Activated CD4-positive, alpha-beta memory T cell treated with anti-CD3 and anti-CD28 coated beads, Interleukin-2, amount 10 ng/mL, durations not matched to agents 7 days and 5 days (primary cell): Measurements from ENCODE around the gene EIF4A3. TPM values are rescaled to one million over a fixed set of nuclear protein-coding genes. Genes with fewer than 3 reads are reported as not detected.
A peak's percentile ranks its signal among the peaks of the same experiment; 100 is the strongest.
"Not testable (repeated sequence)": the region's sequence is repeated elsewhere in the genome, so short reads cannot be mapped to it uniquely, and the experiment has no call there.

Experiments
- CTCF ChIA-PET: fragments of 350-600 bp; sonication (Branson Sonifier 250); formaldehyde crosslinking; loops from one replicate; lab custom pipeline; 2021; ENCODE audit warnings: antibody characterized with exemption, inconsistent platforms; lab: Charles Lee
- POLR2A ChIA-PET: fragments of 350-600 bp; sonication (Branson Sonifier 250); formaldehyde crosslinking; loops from one replicate; lab custom pipeline; 2021; ENCODE audit warnings: antibody characterized with exemption; lab: Charles Lee
- DNase-seq: peaks from one replicate; pipeline ENCODE4 v3.0.0-alpha.2; 2020
- H3K27ac Mint-ChIP-seq: one replicate; pipeline ENCODE4 v1.8.0; 2021; ENCODE audit warnings: mild to moderate bottlenecking, mixed read lengths
- H3K27me3 Mint-ChIP-seq: one replicate; pipeline ENCODE4 v1.8.0; 2021; ENCODE audit warnings: mixed read lengths
- H3K36me3 Mint-ChIP-seq: one replicate; pipeline ENCODE4 v1.8.0; 2021; ENCODE audit warnings: low read depth, mixed read lengths
- H3K4me1 Mint-ChIP-seq: one replicate; pipeline ENCODE4 v1.8.0; 2021; ENCODE audit warnings: mixed read lengths
- H3K4me3 Mint-ChIP-seq: one replicate; pipeline ENCODE4 v1.8.0; 2021; ENCODE audit warnings: mild to moderate bottlenecking, mixed read lengths
- H3K9me3 Mint-ChIP-seq: one replicate; pipeline ENCODE4 v1.8.0; 2021; ENCODE audit warnings: mixed read lengths
- total RNA-seq, 2 experiments: library from RNA; stranded (reverse); gene quantifications; one replicate each; pipeline ENCODE4 v1.2.3, GENCODE V29; 2021

EIF4A3 gene
- total RNA-seq, 2 experiments from 2014 or later: 109 to 115 TPM

GRCh38 chr17:80169107-80169506 lies 22.2 kb upstream of the EIF4A3 start:
- CTCF ChIA-PET: no interaction called here
- Mint-ChIP-seq H3K27ac (no peak overlapping the region), H3K36me3 (no peaks in the 10 kb centered on the region)

GRCh38 chr17:80168371-80168770 lies 21.4 kb upstream of the EIF4A3 start:
- no peaks in the 10 kb centered on the region for H3K36me3 Mint-ChIP-seq
- no peak overlapping the region for H3K4me3 Mint-ChIP-seq
- H3K4me1 Mint-ChIP-seq: no peaks in the 10 kb centered on the region
- H3K27ac Mint-ChIP-seq: no peak overlapping the region
- peaks cover 14% of the 10 kb centered on the region for H3K27me3 Mint-ChIP-seq
- no peak for DNase-seq
- H3K9me3 Mint-ChIP-seq: no peaks in the 10 kb centered on the region
- ChIA-PET CTCF (no interaction called here), POLR2A (no interaction called here)

More at GRCh38 chr17:80169107-80169506, 22.2 kb upstream of the EIF4A3 start:
- Mint-ChIP-seq H3K27me3 (peaks cover 13% of the 10 kb centered on the region), H3K9me3 (no peaks in the 10 kb centered on the region), H3K4me1 (no peaks in the 10 kb centered on the region), H3K4me3 (no peak overlapping the region)
- DNase-seq: no peak
- POLR2A ChIA-PET: no interaction called here

- DNase-seq: no peak
These were observed 19.5 kb upstream of the EIF4A3 start for GRCh38 chr17:80166446-80166845.

GRCh38 chr17:80164185-80164584 lies 17.3 kb upstream of the EIF4A3 start:
- H3K36me3 Mint-ChIP-seq: no peaks in the 10 kb centered on the region
- peaks cover 2% of the 10 kb centered on the region for H3K4me1 Mint-ChIP-seq
- no peaks in the 10 kb centered on the region for H3K9me3 Mint-ChIP-seq
- H3K27me3 Mint-ChIP-seq: peaks cover 32% of the 10 kb centered on the region
- no peak overlapping the region for H3K27ac Mint-ChIP-seq
- POLR2A ChIA-PET: no interaction called here
- CTCF ChIA-PET: no interaction called here
- no peak overlapping the region for H3K4me3 Mint-ChIP-seq
- DNase-seq: no peak

More at GRCh38 chr17:80166446-80166845, 19.5 kb upstream of the EIF4A3 start:
- Mint-ChIP-seq H3K27ac (no peak overlapping the region), H3K36me3 (no peaks in the 10 kb centered on the region), H3K27me3 (peaks cover 20% of the 10 kb centered on the region), H3K4me1 (no peaks in the 10 kb centered on the region), H3K9me3 (no peaks in the 10 kb centered on the region), H3K4me3 (no peak overlapping the region)
- ChIA-PET CTCF (no interaction called here), POLR2A (no interaction called here)

- Mint-ChIP-seq H3K27ac (no peak overlapping the region), H3K9me3 (no peaks in the 10 kb centered on the region), H3K36me3 (no peaks in the 10 kb centered on the region), H3K4me1 (peaks cover 2% of the 10 kb centered on the region), H3K4me3 (no peak overlapping the region), H3K27me3 (peaks cover 29% of the 10 kb centered on the region)
- CTCF ChIA-PET: interaction anchor here (0.9 to 1.0 kb wide), 2 partner anchors 62 to 88 kb away, joined by 3 read pairs; partner anchors contain the start of gene GAA
- DNase-seq: no peak
- POLR2A ChIA-PET: no interaction called here
These were observed 16.4 kb upstream of the EIF4A3 start for GRCh38 chr17:80163336-80163735.

GRCh38 chr17:80160536-80160935 lies 13.6 kb upstream of the EIF4A3 start:
- Mint-ChIP-seq H3K36me3 (peaks cover 4% of the 10 kb centered on the region), H3K4me1 (peaks cover 2% of the 10 kb centered on the region), H3K4me3 (no peak overlapping the region), H3K9me3 (peaks cover 6% of the 10 kb centered on the region), H3K27me3 (peaks cover 26% of the 10 kb centered on the region), H3K27ac (no peak overlapping the region)
- no peak for DNase-seq
- CTCF ChIA-PET: no interaction called here
- POLR2A ChIA-PET: no interaction called here

GRCh38 chr17:80158846-80159245 lies 11.9 kb upstream of the EIF4A3 start:
- no peak overlapping the region for H3K27ac Mint-ChIP-seq
- peaks cover 2% of the 10 kb centered on the region for H3K4me1 Mint-ChIP-seq
- H3K36me3 Mint-ChIP-seq: peaks cover 4% of the 10 kb centered on the region
- H3K4me3 Mint-ChIP-seq: no peak overlapping the region
- peaks cover 23% of the 10 kb centered on the region for H3K27me3 Mint-ChIP-seq
- no peak for DNase-seq
- peaks cover 10% of the 10 kb centered on the region for H3K9me3 Mint-ChIP-seq
- ChIA-PET CTCF (interaction anchor here (0.6 kb wide), 1 partner anchor 1359 kb away, joined by 4 read pairs; no protein-coding TSS in a partner anchor), POLR2A (no interaction called here)

- DNase-seq, H3K4me3 Mint-ChIP-seq, H3K27ac Mint-ChIP-seq: not testable (repeated sequence)
- ChIA-PET POLR2A (interaction anchor here (1.6 kb wide), 1 partner anchor 10 kb away, joined by 3 read pairs; no protein-coding TSS in a partner anchor), CTCF (interaction anchor here (1.5 kb wide), 1 partner anchor 54 kb away, joined by 4 read pairs; the partner anchor contains the start of gene GAA)
- H3K4me1 Mint-ChIP-seq: peaks cover 23% of the 10 kb centered on the region
- peaks cover 14% of the 10 kb centered on the region for H3K27me3 Mint-ChIP-seq
- peaks cover 25% of the 10 kb centered on the region for H3K36me3 Mint-ChIP-seq
- H3K9me3 Mint-ChIP-seq: peaks cover 21% of the 10 kb centered on the region
These were observed 8.7 kb upstream of the EIF4A3 start for GRCh38 chr17:80155600-80155999.

GRCh38 chr17:80154166-80154565 lies 7.2 kb upstream of the EIF4A3 start:
- peaks cover 22% of the 10 kb centered on the region for H3K4me1 Mint-ChIP-seq
- peaks cover 21% of the 10 kb centered on the region for H3K9me3 Mint-ChIP-seq
- H3K27ac Mint-ChIP-seq: no peak overlapping the region
- H3K27me3 Mint-ChIP-seq: peaks cover under 1% of the 10 kb centered on the region
- DNase-seq: no peak
- CTCF ChIA-PET: interaction anchor here (0.6 to 1.6 kb wide), 2 partner anchors 53 to 1617 kb away, joined by 3 to 4 read pairs; partner anchors contain the start of gene GAA
- POLR2A ChIA-PET: interaction anchor here (1.0 to 1.6 kb wide), 2 partner anchors 8 to 11 kb away, joined by 3 read pairs; no protein-coding TSS in a partner anchor
- peaks cover 25% of the 10 kb centered on the region for H3K36me3 Mint-ChIP-seq
- H3K4me3 Mint-ChIP-seq: no peak overlapping the region

- Mint-ChIP-seq H3K36me3 (peaks cover 25% of the 10 kb centered on the region), H3K9me3 (peaks cover 21% of the 10 kb centered on the region), H3K4me1 (peaks cover 31% of the 10 kb centered on the region), H3K4me3 (no peak overlapping the region), H3K27me3 (no peaks in the 10 kb centered on the region), H3K27ac (no peak overlapping the region)
- ChIA-PET POLR2A (no interaction called here), CTCF (no interaction called here)
- DNase-seq: no peak
These were observed 6.1 kb upstream of the EIF4A3 start for GRCh38 chr17:80153004-80153403.

GRCh38 chr17:80152081-80152702 lies 5.3 kb upstream of the EIF4A3 start:
- no peak for DNase-seq
- Mint-ChIP-seq H3K27me3 (no peaks in the 10 kb centered on the region), H3K9me3 (peaks cover 21% of the 10 kb centered on the region), H3K36me3 (peaks cover 27% of the 10 kb centered on the region), H3K27ac (peak overlapping the region; percentile 28), H3K4me3 (no peak overlapping the region), H3K4me1 (peaks cover 34% of the 10 kb centered on the region)
- POLR2A ChIA-PET: interaction anchor here (0.9 to 1.6 kb wide), 3 partner anchors 10 to 67 kb away, joined by 3 to 5 read pairs (median 4); partner anchors contain the start of gene GAA
- CTCF ChIA-PET: no interaction called here

- ChIA-PET POLR2A (interaction anchor here (0.5 to 1.6 kb wide), 4 partner anchors 9 to 68 kb away, joined by 3 to 5 read pairs (median 4); partner anchors contain the start of gene GAA), CTCF (interaction anchor here (1.3 kb wide), 1 partner anchor 50 kb away, joined by 3 read pairs; the partner anchor contains the start of gene GAA)
- Mint-ChIP-seq H3K4me3 (no peak overlapping the region), H3K27ac (no peak overlapping the region), H3K9me3 (peaks cover 21% of the 10 kb centered on the region), H3K4me1 (peaks cover 34% of the 10 kb centered on the region), H3K36me3 (peaks cover 32% of the 10 kb centered on the region), H3K27me3 (no peaks in the 10 kb centered on the region)
- DNase-seq: no peak
These were observed 4.4 kb upstream of the EIF4A3 start for GRCh38 chr17:80151333-80151732.
